WTC11 (cell line): ENCODE results near the gene PLEKHN1. TPM values are rescaled to one million over a fixed set of nuclear protein-coding genes. Genes with fewer than 3 reads are reported as not detected.

ENCODE experiments used
- ATAC-seq: fragments of 200-7000 bp; cut with Tn5 transposase; 2 replicates; pipeline ENCODE4 v1.10.0; 2021; ENCODE audit warnings: mild to moderate bottlenecking, moderate library complexity
- CTCF ChIA-PET: fragments of 300-600 bp; sonication (Branson Sonifier 250); formaldehyde crosslinking; loops from one replicate; lab custom pipeline; 2021; ENCODE audit warnings: antibody characterized with exemption; lab: Charles Lee
- POLR2A ChIA-PET: fragments of 350-600 bp; sonication (Branson Sonifier 250); formaldehyde crosslinking; loops from one replicate; lab custom pipeline; 2021; ENCODE audit warnings: antibody characterized with exemption; lab: Charles Lee
- DNase-seq: peaks from one replicate; pipeline ENCODE4 v3.0.0; 2021; ENCODE audit warnings: low spot score
- H3K27ac Mint-ChIP-seq: 2 replicates; pipeline ENCODE4 v1.8.0; 2021; ENCODE audit warnings: mixed read lengths
- H3K27me3 Mint-ChIP-seq: 2 replicates; pipeline ENCODE4 v1.8.0; 2021; ENCODE audit warnings: low read depth, mild to moderate bottlenecking, moderate library complexity, mixed read lengths
- H3K36me3 Mint-ChIP-seq: 2 replicates; pipeline ENCODE4 v1.8.0; 2021; ENCODE audit warnings: mixed read lengths
- H3K4me1 Mint-ChIP-seq: 2 replicates; pipeline ENCODE4 v1.8.0; 2022; ENCODE audit warnings: mixed read lengths
- H3K4me3 Mint-ChIP-seq: 2 replicates; pipeline ENCODE4 v1.8.0; 2021; ENCODE audit warnings: mild to moderate bottlenecking, moderate library complexity, mixed read lengths
- H3K9me3 Mint-ChIP-seq: 2 replicates; pipeline ENCODE4 v1.8.0; 2021; ENCODE audit warnings: mixed read lengths
- ATF3 ChIP-seq: sonication (generic); formaldehyde crosslinking; conservative IDR thresholded peaks from 2 replicates; pipeline ENCODE4 v1.8.1; 2022; ENCODE audit warnings: mild to moderate bottlenecking, missing genetic modification reagents
- ESRRA ChIP-seq: sonication (generic); formaldehyde crosslinking; IDR thresholded peaks from 2 replicates; pipeline ENCODE4 v1.8.1; 2022; ENCODE audit warnings: mild to moderate bottlenecking, missing genetic modification reagents, borderline replicate concordance
- FOXK1 ChIP-seq: sonication (generic); formaldehyde crosslinking; IDR thresholded peaks from 2 replicates; pipeline ENCODE4 v1.8.0; 2022; ENCODE audit warnings: mild to moderate bottlenecking, moderate library complexity, missing genetic modification reagents
- FOXP1 ChIP-seq: sonication (generic); formaldehyde crosslinking; IDR thresholded peaks from 2 replicates; pipeline ENCODE4 v1.8.0; 2022; ENCODE audit warnings: missing genetic modification reagents, mild to moderate bottlenecking, moderate library complexity, borderline replicate concordance
- GABPB1 ChIP-seq: sonication (generic); formaldehyde crosslinking; IDR thresholded peaks from 2 replicates; pipeline ENCODE4 v1.8.1; 2023; ENCODE audit warnings: mild to moderate bottlenecking, missing genetic modification reagents
- GTF2I ChIP-seq: fragments of 250-450 bp; sonication (Bioruptor Pico); conservative IDR thresholded peaks from 2 replicates; pipeline ENCODE4 v1.4.0; 2021; ENCODE audit warnings: mild to moderate bottlenecking
- JAZF1 ChIP-seq: fragments of 250-450 bp; sonication (Bioruptor Pico); IDR thresholded peaks from 2 replicates; pipeline ENCODE4 v1.9.0; 2021; ENCODE audit warnings: moderate library complexity, mild to moderate bottlenecking, inconsistent platforms
- MAX ChIP-seq: sonication (generic); formaldehyde crosslinking; IDR thresholded peaks from 2 replicates; pipeline ENCODE4 v1.8.0; 2022; ENCODE audit warnings: mild to moderate bottlenecking, missing genetic modification reagents
- PRDM15 ChIP-seq: sonication (generic); formaldehyde crosslinking; IDR thresholded peaks from 2 replicates; pipeline ENCODE4 v1.8.0; 2022; ENCODE audit warnings: missing genetic modification reagents
- PRRX2 ChIP-seq: fragments of 250-450 bp; sonication (Bioruptor Pico); IDR thresholded peaks from 2 replicates; pipeline ENCODE4 v1.8.0; 2021; ENCODE audit warnings: mild to moderate bottlenecking
- SP1 ChIP-seq: sonication (generic); formaldehyde crosslinking; conservative IDR thresholded peaks from 2 replicates; pipeline ENCODE4 v1.8.1; 2022; ENCODE audit warnings: missing genetic modification reagents
- TP53 ChIP-seq: sonication (generic); formaldehyde crosslinking; IDR thresholded peaks from 2 replicates; pipeline ENCODE4 v1.8.1; 2023; ENCODE audit warnings: mild to moderate bottlenecking, missing genetic modification reagents
- ZBTB43 ChIP-seq: sonication (generic); formaldehyde crosslinking; IDR thresholded peaks from 2 replicates; pipeline ENCODE4 v1.8.1; 2023; ENCODE audit warnings: mild to moderate bottlenecking, missing genetic modification reagents
- ZNF121 ChIP-seq: sonication (generic); formaldehyde crosslinking; IDR thresholded peaks from 2 replicates; pipeline ENCODE4 v1.8.0; 2023; ENCODE audit warnings: missing genetic modification reagents
- ZNF232 ChIP-seq: sonication (generic); formaldehyde crosslinking; IDR thresholded peaks from 2 replicates; pipeline ENCODE4 v1.8.0; 2022; ENCODE audit warnings: mild to moderate bottlenecking, missing genetic modification reagents
- ZNF263 ChIP-seq: sonication (generic); formaldehyde crosslinking; IDR thresholded peaks from 2 replicates; pipeline ENCODE4 v1.8.1; 2022; ENCODE audit warnings: low read depth, mild to moderate bottlenecking, moderate library complexity, missing genetic modification reagents
- total RNA-seq: library from RNA; stranded (reverse); gene quantifications from 3 replicates; pipeline ENCODE4 v1.2.3, GENCODE V29; 2021

PLEKHN1 gene
- total RNA-seq, 1 experiment from 2014 or later, result 3.4 TPM

- ChIA-PET POLR2A (interaction anchor here (1.0 kb wide), 1 partner anchor 17 kb away, joined by 3 read pairs; no protein-coding TSS in a partner anchor), CTCF (interaction anchor here (0.6 to 1.1 kb wide), 3 partner anchors 11 to 671 kb away, joined by 3 to 7 read pairs (median 4); no protein-coding TSS in a partner anchor)
- Mint-ChIP-seq H3K36me3 (peaks cover 21% of the 10 kb centered on the region), H3K27ac (0 out of 2 replicates have a peak within 1 kb of the TSS, but pooled peaks have one; percentile 65), H3K4me3 (peak within 1 kb of the TSS; percentile 94), H3K27me3 (peaks cover 9% of the 10 kb centered on the region), H3K9me3 (no peaks in the 10 kb centered on the region), H3K4me1 (peaks cover 14% of the 10 kb centered on the region)
- TF ChIP-seq FOXK1 (CRISPR knock-in tag) (peak; percentile 61), FOXP1 (peak; percentile 35; the same call in 1 of the 2 replicates), MAX (CRISPR knock-in tag) (peak; percentile 75; the same call in 1 of the 2 replicates), ZNF263 (CRISPR knock-in tag) (no peak), PRDM15 (CRISPR knock-in tag) (no peak), GTF2I (peak; percentile 46; the same call in 1 of the 2 replicates), PRRX2 (no peak), SP1 (peak; percentile 98), GABPB1 (peak; percentile 47), TP53 (CRISPR knock-in tag) (peak; percentile 32; the same call in 1 of the 2 replicates), ZNF232 (CRISPR knock-in tag) (no peak), ZBTB43 (no peak)
- DNase-seq (peak; percentile 95), ATAC-seq (peak; percentile 81)
These were observed 7.2 kb upstream of the PLEKHN1 start, which contains the start of gene NOC2L for GRCh38 chr1:958823-959730. TSS of gene NOC2L (minus strand) at chr1:959256. CDS start at chr1:959240, 16 bp downstream.

- TF ChIP-seq JAZF1 (CRISPR knock-in tag), result no peak
- no peak for TF ChIP-seq ESRRA (CRISPR knock-in tag)
- no peak for TF ChIP-seq ATF3 (CRISPR knock-in tag)
- peak; percentile 91 for TF ChIP-seq ZNF121 (CRISPR knock-in tag)
- DNase-seq, result no peak
- Mint-ChIP-seq H3K27me3 (peaks cover 9% of the 10 kb centered on the region), H3K9me3 (no peaks in the 10 kb centered on the region), H3K27ac (no peak overlapping the region), H3K36me3 (peaks cover 17% of the 10 kb centered on the region), H3K4me3 (peak overlapping the region; percentile 66), H3K4me1 (peaks cover 14% of the 10 kb centered on the region)
- ChIA-PET POLR2A (interaction anchor here (1.0 kb wide), 1 partner anchor 17 kb away, joined by 3 read pairs; no protein-coding TSS in a partner anchor), CTCF (interaction anchor here (1.1 kb wide), 1 partner anchor 11 kb away, joined by 7 read pairs; no protein-coding TSS in a partner anchor)
- ATAC-seq, result peak; percentile 3; the same call in 1 of the 2 replicates
These were observed 6.4 kb upstream of the PLEKHN1 start for GRCh38 chr1:959731-960362.
